ENCODE results near the gene BABAM2. TPM values are rescaled to one million over a fixed set of nuclear protein-coding genes. Genes with fewer than 3 reads are reported as not detected.

Gene BABAM2
- total and polyA plus RNA-seq, 2 of the 4 experiments (the other 2 are of a cell fraction), result 20.9 to 23.1 TPM

DNA sequence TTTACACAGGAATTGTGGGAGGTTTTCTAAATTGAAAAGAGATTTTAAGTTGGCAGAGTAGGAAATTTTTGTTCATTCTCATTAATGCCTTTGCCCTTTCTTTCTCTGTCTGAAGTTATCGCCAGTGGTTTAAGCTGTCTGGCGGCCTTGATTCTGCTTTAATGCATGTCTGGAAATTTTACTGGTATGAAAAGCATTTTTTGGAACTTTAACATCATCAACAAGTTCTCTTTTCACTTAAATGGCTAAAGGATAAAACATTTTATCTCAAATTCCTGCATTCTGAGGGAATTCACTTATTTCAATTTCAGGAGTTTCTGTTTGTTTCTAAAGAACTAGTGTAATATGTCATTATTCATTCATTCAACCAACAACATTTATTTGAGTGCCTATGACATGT lies 268.3 kb downstream of the BABAM2 start:
- Histone ChIP-seq H3K9ac (ENCODE audit: low read depth, low read length) (no peak overlapping the region), H3K27ac (ENCODE audit: insufficient read depth, low read length) (no peak overlapping the region), H3K23ac (ENCODE audit: low read depth, low read length) (no peak overlapping the region), H4K91ac (ENCODE audit: insufficient read depth, low read depth, low read length) (no peak overlapping the region), H3K36me3 (ENCODE audit: control insufficient read depth, insufficient read depth, low read length) (no peaks in the 10 kb centered on the region), H3K9me3 (ENCODE audit: control insufficient read depth, insufficient read depth, low read length) (peaks cover 6% of the 10 kb centered on the region), H2AFZ (replicated peaks; ENCODE audit: low read length, poor library complexity) (no peak overlapping the region), H3K18ac (ENCODE audit: low read depth, low read length) (no peak overlapping the region), H3K4me3 (ENCODE audit: insufficient read depth, low read depth, low read length) (no peak overlapping the region), H3K56ac (ENCODE audit: extremely low read depth, insufficient read depth, low read length) (no peak overlapping the region), H4K8ac (ENCODE audit: low read depth in 2 of 2, low read length in 2 of 2) (no peak overlapping the region), H2BK5ac (ENCODE audit: low read depth, low read length, poor library complexity, severe bottlenecking) (no peak overlapping the region), H3K9me1 (ENCODE audit: insufficient read depth, low read length) (no peaks in the 10 kb centered on the region), H2AK9ac (replicated peaks; ENCODE audit: low read depth, low read length, poor library complexity) (no peak overlapping the region), H3K14ac (replicated peaks; ENCODE audit: low read depth, low read length) (no peak overlapping the region), H3K4me2 (ENCODE audit: low read depth, low read length) (no peak overlapping the region), H4K5ac (ENCODE audit: low read depth, low read length) (no peak overlapping the region), H2BK15ac (ENCODE audit: low read depth, low read length) (no peak overlapping the region), H4K20me1 (ENCODE audit: insufficient read depth, low read length) (no peaks in the 10 kb centered on the region), H3K4ac (ENCODE audit: low read depth, low read length) (no peak overlapping the region), H3K27me3 (ENCODE audit: control insufficient read depth, insufficient read depth, low read length) (no peaks in the 10 kb centered on the region), H2AK5ac (ENCODE audit: low read depth, low read length) (no peak overlapping the region), H2BK120ac (ENCODE audit: low read depth, low read length) (no peak overlapping the region), H2BK20ac (ENCODE audit: low read depth, low read length) (no peak overlapping the region), H3K79me1 (ENCODE audit: low read depth in 1 of 2, low read length in 2 of 2) (no peaks in the 10 kb centered on the region), H3K4me1 (ENCODE audit: control insufficient read depth, insufficient read depth, low read length) (peaks cover 2% of the 10 kb centered on the region)
- no TSS peak for BruUV-seq (replicated peaks)
- DNase-seq (no peak), ATAC-seq (ENCODE audit: low read depth) (no peak)
- CTCF ChIA-PET, result no interaction called here
- in situ Hi-C loops (cut with MboI; ENCODE audit: low sequenced_read_pairs) (no loop called here), intact Hi-C loops (cut with micrococcal nuclease) (no loop called here), dilution Hi-C loops (cut with HindIII; ENCODE audit: low sequenced_read_pairs, unreplicated experiment) (no loop called here)
- TF ChIP-seq RAD21 (IDR thresholded peaks at IDR 0.05; ENCODE audit: low read length), result no peak
- WGBS, 2 experiments (ENCODE audit: extremely low coverage in 2 of 2, insufficient read length in 1 of 2), result no CpG with 5 or more reads among the region's 2 CpGs
- POLR2A ChIA-PET (ENCODE audit: unreplicated experiment), result no interaction called here
